CD14-positive monocyte (primary cell): Measurements from ENCODE around the gene TRIM50. TPM values are rescaled to one million over a fixed set of nuclear protein-coding genes. Genes with fewer than 3 reads are reported as not detected.

ENCODE experiments used
- DNase-seq, 3 donors: peaks; one replicate each; pipeline ENCODE4 v3.0.0-alpha.2; 2011 to 2022
- H2AFZ ChIP-seq: 2 replicates; pipeline ENCODE4 v1.6.0; 2012; ENCODE audit warnings: mild to moderate bottlenecking, low read depth, low read length, inconsistent platforms; ENCODE audit not compliant: insufficient read depth, poor library complexity, severe bottlenecking
- H3K27ac ChIP-seq, 2 donors: 1 replicate in 1 of 2; 2 replicates in 1 of 2; pipeline ENCODE4 v1.5.1; 2012 to 2013; ENCODE audit warnings: low read length in 2 of 2, control low read depth in 1 of 2, inconsistent platforms in 1 of 2, low read depth in 1 of 2, mild to moderate bottlenecking in 1 of 2
- H3K27me3 ChIP-seq, 2 donors: one replicate each; pipeline versions ENCODE4 v1.6.0 to v1.6.1; 2011 to 2013; ENCODE audit warnings: low read length in 2 of 2; ENCODE audit not compliant: control insufficient read depth in 2 of 2, insufficient read depth in 2 of 2
- H3K36me3 ChIP-seq, 2 donors: replicated peaks in 1 of 2; 1 replicate in 1 of 2; 2 replicates in 1 of 2; pipeline versions ENCODE4 v1.5.1 to v1.6.1; 2012 to 2013; ENCODE audit warnings: low read length in 2 of 2, control low read depth in 1 of 2, inconsistent platforms in 1 of 2, mild to moderate bottlenecking in 1 of 2; ENCODE audit not compliant: insufficient read depth in 2 of 2, control insufficient read depth in 1 of 2
- H3K4me1 ChIP-seq, 2 donors: 1 replicate in 1 of 2; 2 replicates in 1 of 2; pipeline versions ENCODE4 v1.5.1 to v1.6.1; 2012 to 2013; ENCODE audit warnings: low read length in 2 of 2, control low read depth in 1 of 2, inconsistent platforms in 1 of 2, mild to moderate bottlenecking in 1 of 2, moderate library complexity in 1 of 2; ENCODE audit not compliant: insufficient read depth in 2 of 2, control insufficient read depth in 1 of 2
- H3K4me2 ChIP-seq: replicated peaks from 2 replicates; pipeline ENCODE3; 2012; ENCODE audit warnings: low read length, moderate library complexity, mild to moderate bottlenecking; ENCODE audit not compliant: poor library complexity, severe bottlenecking; ENCODE audit errors: extremely low read depth
- H3K4me3 ChIP-seq, 3 experiments: fragments of 200-600 bp in 1 of 3; sonication (generic) in 1 of 3; replicated peaks in 1 of 3; 1 replicate in 2 of 3; 2 replicates in 1 of 3; pipeline ENCODE4 v1.5.1; 2011 to 2013; ENCODE audit warnings: low read length in 3 of 3, mild to moderate bottlenecking in 3 of 3, control low read depth in 2 of 3, low read depth in 2 of 3, inconsistent platforms in 1 of 3, moderate library complexity in 1 of 3
- H3K79me2 ChIP-seq: 2 replicates; pipeline ENCODE4 v1.6.0; 2012; ENCODE audit warnings: mild to moderate bottlenecking, control low read depth, inconsistent platforms, low read length, moderate library complexity; ENCODE audit not compliant: insufficient read depth
- H3K9ac ChIP-seq: 2 replicates; pipeline ENCODE4 v1.6.0; 2017; ENCODE audit warnings: low read length, mild to moderate bottlenecking; ENCODE audit not compliant: insufficient read depth, poor library complexity, severe bottlenecking
- H3K9me3 ChIP-seq, 2 donors: replicated peaks in 1 of 2; 1 replicate in 1 of 2; 2 replicates in 1 of 2; pipeline versions ENCODE4 v1.5.1 to v1.6.1; 2012 to 2013; ENCODE audit warnings: low read length in 2 of 2, control low read depth in 1 of 2; ENCODE audit not compliant: control insufficient read depth in 1 of 2, insufficient read depth in 1 of 2
- H4K20me1 ChIP-seq: 2 replicates; pipeline ENCODE4 v1.6.0; 2012; ENCODE audit warnings: mild to moderate bottlenecking, low read length, control low read depth, moderate library complexity; ENCODE audit not compliant: insufficient read depth
- H3K27ac Mint-ChIP-seq, 7 donors: one replicate each; pipeline ENCODE4 v1.8.0; 2020; ENCODE audit warnings: mild to moderate bottlenecking in 7 of 7, mixed read lengths in 7 of 7, moderate library complexity in 6 of 7, inconsistent platforms in 2 of 7
- H3K27me3 Mint-ChIP-seq, 3 donors: one replicate each; pipeline ENCODE4 v1.8.0; 2021 to 2022; ENCODE audit warnings: low read depth in 3 of 3, mild to moderate bottlenecking in 3 of 3, mixed read lengths in 3 of 3, moderate library complexity in 3 of 3, inconsistent platforms in 1 of 3
- H3K36me3 Mint-ChIP-seq, 2 donors: one replicate each; pipeline ENCODE4 v1.8.0; 2020; ENCODE audit warnings: mixed read lengths in 2 of 2, inconsistent platforms in 1 of 2, mild to moderate bottlenecking in 1 of 2
- H3K4me1 Mint-ChIP-seq: one replicate; pipeline ENCODE4 v1.8.0; 2020; ENCODE audit warnings: mild to moderate bottlenecking, mixed read lengths
- H3K4me3 Mint-ChIP-seq, 2 donors: one replicate each; pipeline ENCODE4 v1.8.0; 2020; ENCODE audit warnings: mild to moderate bottlenecking in 2 of 2, mixed read lengths in 2 of 2, moderate library complexity in 1 of 2
- H3K9me3 Mint-ChIP-seq, 7 donors: one replicate each; pipeline ENCODE4 v1.8.0; 2020 to 2022; ENCODE audit warnings: mixed read lengths in 7 of 7, mild to moderate bottlenecking in 6 of 7, moderate library complexity in 6 of 7, inconsistent platforms in 2 of 7
- CTCF ChIP-seq: fragments of 200-600 bp; IDR thresholded peaks from one replicate; pipeline ENCODE4 v1.8.0; 2022; ENCODE audit warnings: antibody characterized with exemption, mild to moderate bottlenecking
- WGBS: methylation state at CpG from one replicate; pipeline ENCODE4 v1.1.5; 2013; ENCODE audit warnings: missing lambda C conversion rate; ENCODE audit not compliant: insufficient coverage; 5-methylcytosine and 5-hydroxymethylcytosine counted together
- intact Hi-C, 2 donors: fragments of 100-400 bp; cut with micrococcal nuclease; formaldehyde crosslinking; loops; one replicate each; pipeline versions ENCODE4 v1.15.0 to v1.15.1; 2023
- polyA plus RNA-seq, 3 donors: library from polyadenylated mRNA; depleted of rRNA in 1 of 3; unstranded in 2 of 3; stranded (reverse) in 1 of 3; fragments of 300-500 nt in 2 of 3; fragments of >200 nt in 1 of 3; fragmentation: Illumina TruSeq in 2 of 3; gene quantifications; 1 replicate in 2 of 3; 2 replicates in 1 of 3; pipeline ENCODE4 v1.2.3, GENCODE V29; 2012 to 2021

TRIM50 gene
- polyA plus RNA-seq, 3 donors = not detected

GRCh38 chr7:73308665-73309214 lies 19.1 kb downstream of the TRIM50 start, which contains the start of gene NSUN5:
TSS of gene NSUN5 (minus strand) at chr7:73308826. CDS start at chr7:73308790, 36 bp downstream.
- 0% methylated on average over 25 of the region's 40 CpGs for WGBS
- Histone ChIP-seq H3K79me2 (peaks cover 20% of the 10 kb centered on the region), H3K27me3 (no peaks in the 10 kb centered on the region), H4K20me1 (peaks cover 12% of the 10 kb centered on the region), H3K36me3 (peaks cover 20 to 26% of the 10 kb centered on the region in 2 donors), H3K27ac (peak within 1 kb of the TSS; percentile 16 to 66), H3K4me1 (peaks cover 29 to 43% of the 10 kb centered on the region in 2 donors), H3K9me3 (no peaks in the 10 kb centered on the region), H3K9ac (peak within 1 kb of the TSS; percentile 72), H3K4me3 (peak within 1 kb of the TSS; percentile 65 to 89 (median 82)), H3K4me2 (peak within 1 kb of the TSS; percentile 83), H2AFZ (peak within 1 kb of the TSS; percentile 89)
- Mint-ChIP-seq H3K27me3 (no peaks in the 10 kb centered on the region), H3K27ac (peak within 1 kb of the TSS; percentile 69 to 89 (median 85)), H3K36me3 (peaks cover 28 to 30% of the 10 kb centered on the region in 2 donors), H3K4me3 (peak within 1 kb of the TSS; percentile 94 to 95), H3K4me1 (peaks cover 42% of the 10 kb centered on the region), H3K9me3 (no peaks in the 10 kb centered on the region)
- peak; percentile 78 to 86 (median 86) for DNase-seq
- intact Hi-C loops = no loop called here
- no peak for TF ChIP-seq CTCF

- Mint-ChIP-seq H3K4me1 (peaks cover 42% of the 10 kb centered on the region), H3K9me3 (no peaks in the 10 kb centered on the region), H3K27ac (peak overlapping the region; percentile 69 to 89 (median 85)), H3K27me3 (no peaks in the 10 kb centered on the region), H3K4me3 (peak overlapping the region; percentile 94 to 95), H3K36me3 (peaks cover 32 to 36% of the 10 kb centered on the region in 2 donors)
- Histone ChIP-seq H3K27me3 (no peaks in the 10 kb centered on the region), H3K4me2 (peak overlapping the region; percentile 83), H3K9ac (peak overlapping the region; percentile 72), H3K79me2 (peaks cover 20% of the 10 kb centered on the region), H3K27ac (peak overlapping the region; percentile 16 to 66), H4K20me1 (peaks cover 12% of the 10 kb centered on the region), H2AFZ (peak overlapping the region; percentile 89), H3K4me1 (peaks cover 29 to 43% of the 10 kb centered on the region in 2 donors), H3K36me3 (peaks cover 26 to 32% of the 10 kb centered on the region in 2 donors), H3K4me3 (peak overlapping the region; percentile 65 to 89 (median 82)), H3K9me3 (no peaks in the 10 kb centered on the region)
- intact Hi-C loops = no loop called here
- no peak for TF ChIP-seq CTCF
- DNase-seq = no peak
- 9% methylated on average over 30 of the region's 43 CpGs for WGBS
These were observed 19.7 kb downstream of the TRIM50 start for GRCh38 chr7:73308074-73308664.
